ENCODE results near the gene PARD3.
"Not testable (repeated sequence)": the region's sequence is repeated elsewhere in the genome, so short reads cannot be mapped to it uniquely, and the experiment has no call there.

PARD3 gene

DNA sequence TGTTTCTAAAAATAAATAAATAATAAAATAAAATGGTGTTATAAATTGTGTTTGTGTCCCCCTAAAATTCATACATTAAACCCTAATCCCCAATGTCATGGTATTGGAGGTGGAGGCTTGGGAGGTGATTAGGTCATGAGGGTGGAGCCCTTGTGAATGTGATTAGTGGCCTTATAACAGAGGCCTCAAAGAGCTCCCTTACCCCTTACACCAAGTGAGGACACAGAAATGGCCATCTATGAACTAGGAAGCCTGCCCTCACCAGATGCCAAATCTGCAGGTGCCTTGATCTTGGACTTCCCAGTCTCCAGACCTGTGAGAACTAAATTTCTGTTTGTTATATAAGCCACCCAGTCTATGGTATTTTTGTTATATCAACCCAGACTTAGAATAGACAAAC, 738.7 kb downstream of the PARD3 start:
- POLR2A ChIA-PET (ENCODE audit: low non-redundant PET) = no interaction called here

DNA sequence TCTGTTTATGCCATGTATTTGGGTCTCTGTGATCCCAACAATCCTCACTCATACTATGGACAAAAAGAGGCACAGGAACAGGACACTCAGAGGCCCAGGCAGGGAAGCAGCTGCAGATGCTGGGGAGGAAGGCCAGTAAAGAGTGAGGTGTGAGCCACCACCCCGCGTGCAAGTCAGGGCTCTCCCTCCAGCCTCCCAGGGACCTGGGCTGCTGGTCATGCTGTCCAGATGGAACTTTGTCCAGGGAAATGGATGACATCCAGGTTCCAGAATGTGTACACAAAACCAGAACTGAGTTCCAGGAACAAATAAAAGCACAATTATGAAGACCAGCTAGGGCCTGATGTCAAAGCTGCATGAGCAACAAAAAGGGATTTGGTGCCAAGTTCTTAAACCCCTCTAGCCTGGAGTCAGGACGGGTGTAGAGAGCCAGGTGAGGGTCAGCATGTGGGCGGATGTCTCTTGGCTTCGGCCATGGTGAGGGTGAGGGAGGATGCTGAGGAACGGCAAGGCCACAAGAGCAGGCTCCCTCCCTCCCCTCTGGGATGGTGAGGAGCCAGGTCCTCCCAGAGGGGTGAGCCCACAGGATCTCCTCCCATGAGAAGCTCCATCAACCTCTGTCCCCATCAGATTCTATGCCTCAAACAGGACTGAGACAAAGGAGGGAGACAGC, 739.7 kb downstream of the PARD3 start:
- H3K27ac ChIP-seq = no peak overlapping the region
- CTCF ChIA-PET = no interaction called here
- TF ChIP-seq, protein P1, sequence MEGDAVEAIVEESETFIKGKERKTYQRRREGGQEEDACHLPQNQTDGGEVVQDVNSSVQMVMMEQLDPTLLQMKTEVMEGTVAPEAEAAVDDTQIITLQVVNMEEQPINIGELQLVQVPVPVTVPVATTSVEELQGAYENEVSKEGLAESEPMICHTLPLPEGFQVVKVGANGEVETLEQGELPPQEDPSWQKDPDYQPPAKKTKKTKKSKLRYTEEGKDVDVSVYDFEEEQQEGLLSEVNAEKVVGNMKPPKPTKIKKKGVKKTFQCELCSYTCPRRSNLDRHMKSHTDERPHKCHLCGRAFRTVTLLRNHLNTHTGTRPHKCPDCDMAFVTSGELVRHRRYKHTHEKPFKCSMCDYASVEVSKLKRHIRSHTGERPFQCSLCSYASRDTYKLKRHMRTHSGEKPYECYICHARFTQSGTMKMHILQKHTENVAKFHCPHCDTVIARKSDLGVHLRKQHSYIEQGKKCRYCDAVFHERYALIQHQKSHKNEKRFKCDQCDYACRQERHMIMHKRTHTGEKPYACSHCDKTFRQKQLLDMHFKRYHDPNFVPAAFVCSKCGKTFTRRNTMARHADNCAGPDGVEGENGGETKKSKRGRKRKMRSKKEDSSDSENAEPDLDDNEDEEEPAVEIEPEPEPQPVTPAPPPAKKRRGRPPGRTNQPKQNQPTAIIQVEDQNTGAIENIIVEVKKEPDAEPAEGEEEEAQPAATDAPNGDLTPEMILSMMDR (conservative IDR thresholded peaks at IDR 0.05; ENCODE audit: low read depth) = no peak
- POLR2A ChIA-PET (ENCODE audit: low non-redundant PET) = no interaction called here
- DNase-seq (ENCODE audit: low spot score) = no peak

More for the DNA sequence above, 738.7 kb downstream of the PARD3 start:
- H3K27ac ChIP-seq = no peak overlapping the region
- DNase-seq (ENCODE audit: low spot score) = no peak
- CTCF ChIA-PET = interaction anchor here (0.6 kb wide), 1 partner anchor 66 kb away, joined by 7 read pairs; no protein-coding TSS in a partner anchor
- TF ChIP-seq, protein P1 (conservative IDR thresholded peaks at IDR 0.05; ENCODE audit: low read depth) = no peak

DNA sequence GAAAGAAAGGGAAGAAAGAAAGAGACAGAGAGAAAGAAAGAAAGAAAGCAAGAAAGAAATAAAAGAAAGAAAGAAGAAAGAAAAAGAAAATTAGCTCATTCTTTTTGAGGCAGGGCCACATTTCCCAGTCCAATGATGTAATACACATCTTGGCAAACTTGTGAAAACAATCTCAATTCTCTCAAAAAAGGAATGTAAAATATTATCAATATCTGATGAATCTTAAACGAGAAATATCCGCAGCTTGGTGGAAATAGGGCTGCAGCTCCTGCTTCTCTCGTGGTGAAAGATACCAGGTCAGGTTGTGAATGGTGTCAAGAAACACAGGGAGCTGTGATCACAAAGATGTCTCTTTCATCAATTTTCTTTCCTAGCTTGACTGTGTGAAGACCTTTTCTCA, 741.0 kb downstream of the PARD3 start:
- ChIA-PET POLR2A (ENCODE audit: low non-redundant PET) (no interaction called here), CTCF (interaction anchor here (0.6 kb wide), 1 partner anchor 786 kb away, joined by 3 read pairs; no protein-coding TSS in a partner anchor)
- DNase-seq (ENCODE audit: low spot score) = no peak
- TF ChIP-seq, protein P1 (conservative IDR thresholded peaks at IDR 0.05; ENCODE audit: low read depth) = no peak
- no peak overlapping the region for H3K27ac ChIP-seq

DNA sequence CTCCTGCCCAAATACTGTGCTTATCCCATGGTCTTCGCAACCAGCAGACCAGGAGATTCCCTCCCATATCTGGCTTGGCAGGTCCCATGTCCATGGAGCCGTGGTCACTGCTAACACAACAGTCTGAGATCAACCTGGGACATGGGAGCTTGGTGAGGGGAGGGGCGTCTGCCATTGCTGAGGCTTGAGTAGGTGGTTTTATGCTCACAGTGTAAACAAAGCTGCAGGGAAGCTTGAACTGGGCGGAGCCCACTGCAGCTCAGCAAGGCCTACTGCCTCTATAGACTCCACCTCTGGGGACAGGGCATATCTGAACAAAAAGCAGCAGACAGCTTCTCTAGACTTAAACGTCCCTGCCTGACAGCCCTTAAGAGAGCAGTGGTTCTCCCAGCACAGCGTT, 747.4 kb downstream of the PARD3 start:
- DNase-seq (ENCODE audit: low spot score); H3K27ac ChIP-seq; POLR2A ChIA-PET (ENCODE audit: low non-redundant PET): not testable (repeated sequence)
- CTCF ChIA-PET = interaction anchor here (0.6 kb wide), 1 partner anchor 26 kb away, joined by 3 read pairs; no protein-coding TSS in a partner anchor

DNA sequence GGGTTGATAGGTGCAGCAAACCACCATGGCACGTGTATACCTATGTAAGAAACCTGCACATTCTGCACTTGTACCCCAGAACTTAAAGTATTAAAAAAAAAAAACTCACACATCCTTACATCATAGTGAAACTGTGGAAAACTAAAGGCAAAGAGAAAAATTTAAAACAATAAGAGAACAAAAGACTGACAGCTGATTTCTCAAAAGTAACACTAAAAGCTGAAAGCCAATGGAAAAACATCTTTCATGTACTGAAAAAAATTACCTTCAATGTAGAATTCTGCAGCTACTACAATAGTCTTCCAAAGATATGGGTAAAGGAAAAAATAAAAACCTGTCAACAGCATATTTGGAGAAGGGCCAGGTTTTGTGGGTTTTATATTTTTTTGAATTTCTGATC, 751.5 kb downstream of the PARD3 start:
- CTCF ChIA-PET = interaction anchor here (0.7 kb wide), 2 partner anchors 14 to 252 kb away, joined by 6 to 8 read pairs; no protein-coding TSS in a partner anchor
- TF ChIP-seq, protein P1 (conservative IDR thresholded peaks at IDR 0.05; ENCODE audit: low read depth) = no peak
- POLR2A ChIA-PET (ENCODE audit: low non-redundant PET) = no interaction called here
- DNase-seq (ENCODE audit: low spot score) = no peak
- H3K27ac ChIP-seq = no peak overlapping the region

DNA sequence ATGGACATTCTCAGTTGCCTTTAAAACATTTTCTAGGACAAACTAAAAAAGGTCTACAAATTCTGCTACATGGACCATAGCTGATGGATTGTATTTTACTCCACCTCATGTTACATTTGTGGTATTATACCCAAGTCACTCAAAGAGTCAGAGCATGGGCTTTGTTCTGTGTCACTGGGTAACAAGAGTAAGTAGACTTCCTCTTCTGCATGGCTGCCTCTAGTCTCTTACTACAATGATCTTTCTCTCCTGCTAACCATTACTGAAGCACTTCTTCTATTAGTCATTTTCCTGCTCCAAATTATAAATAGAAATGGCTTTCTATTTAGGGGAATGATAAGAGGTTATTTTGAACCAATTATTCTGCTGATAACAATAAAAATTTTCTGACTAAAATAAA, 753.3 kb downstream of the PARD3 start:
- no peak overlapping the region for H3K27ac ChIP-seq
- ChIA-PET CTCF (no interaction called here), POLR2A (ENCODE audit: low non-redundant PET) (no interaction called here)
- TF ChIP-seq, protein P1 (conservative IDR thresholded peaks at IDR 0.05; ENCODE audit: low read depth) = no peak
- DNase-seq (ENCODE audit: low spot score) = no peak

Data from RWPE1 (cell line).